Right ventricle myocardium inferior (tissue), 1 donor: Measurements from ENCODE around the gene MFGE8. TPM values are rescaled to one million over a fixed set of nuclear protein-coding genes. Genes with fewer than 3 reads are reported as not detected.
"Not testable (repeated sequence)": the region's sequence is repeated elsewhere in the genome, so short reads cannot be mapped to it uniquely, and the experiment has no call there.

ENCODE experiments used
- ATAC-seq: fragments of 200-7000 bp; cut with Tn5 transposase; one replicate; pipeline ENCODE4 v1.9.1; 2020; ENCODE audit warnings: mild to moderate bottlenecking, moderate library complexity
- DNase-seq: peaks from one replicate; pipeline ENCODE4 v3.0.0; 2021; ENCODE audit errors: missing footprints
- intact Hi-C: fragments of 100-400 bp; cut with DNase I; formaldehyde crosslinking; loops from one replicate; pipeline ENCODE4 v1.11.0; 2022
- total RNA-seq: library from RNA; stranded (reverse); fragmentation: NEBNext Ultra II Directional; extraction: Animal tissue kit (Norgen Biotek cat#: 25700); gene quantifications from one replicate; pipeline ENCODE4 v1.2.1, GENCODE V29; 2021
- donor health status: DM: no; HTN: yes; CAD: no; lungs with severe emphysema.

Gene MFGE8
- total RNA-seq, 1 donor from 2014 or later: 321 TPM

GRCh38 chr15:88925648-88926047 is 12.5 kb upstream of the MFGE8 start:
- DNase-seq, ATAC-seq, intact Hi-C loops: not testable (repeated sequence)

GRCh38 chr15:88920892-88921435 is 7.8 kb upstream of the MFGE8 start:
- DNase-seq, ATAC-seq, intact Hi-C loops: not testable (repeated sequence)

- ATAC-seq: no peak
- intact Hi-C loops: no loop called here
- DNase-seq: no peak
Observed at GRCh38 chr15:88920186-88920891, 7.2 kb upstream of the MFGE8 start.

- intact Hi-C loops: no loop called here
- ATAC-seq: peak; percentile 59
- peak; percentile 70 for DNase-seq
Observed at GRCh38 chr15:88918738-88919137, 5.6 kb upstream of the MFGE8 start.

- DNase-seq (no peak), ATAC-seq (no peak)
- intact Hi-C loops: no loop called here
Observed at GRCh38 chr15:88917760-88918159, 4.6 kb upstream of the MFGE8 start.

- no peak for ATAC-seq
- DNase-seq: no peak
- intact Hi-C loops: no loop called here
Observed at GRCh38 chr15:88915354-88915753, 2.2 kb upstream of the MFGE8 start.

- intact Hi-C loops: loop anchor here (2.0 kb wide), 2 partner anchors 19 to 103 kb away; no protein-coding TSS in a partner anchor
- DNase-seq: no peak
- ATAC-seq: no peak
Observed at GRCh38 chr15:88913850-88914169, 631 bp upstream of the MFGE8 start.

GRCh38 chr15:88912500-88912921 is 668 bp downstream of the MFGE8 start:
- intact Hi-C loops: loop anchor here (2.0 kb wide), 2 partner anchors 20 to 104 kb away; no protein-coding TSS in a partner anchor

GRCh38 chr15:88911766-88912118 is 1.4 kb downstream of the MFGE8 start:
- intact Hi-C loops: loop anchor here (2.0 kb wide), 2 partner anchors 21 to 105 kb away; no protein-coding TSS in a partner anchor
- DNase-seq: no peak
- ATAC-seq: peak; percentile 35

More at GRCh38 chr15:88912500-88912921, 668 bp downstream of the MFGE8 start:
- ATAC-seq (peak; percentile 37), DNase-seq (no peak)

GRCh38 chr15:88909956-88910831 is 3.0 kb downstream of the MFGE8 start:
- intact Hi-C loops: no loop called here
- DNase-seq: no peak
- peak; percentile 38 for ATAC-seq

GRCh38 chr15:88908697-88909621 is 4.2 kb downstream of the MFGE8 start:
- DNase-seq (no peak), ATAC-seq (no peak)
- intact Hi-C loops: no loop called here

GRCh38 chr15:88908123-88908522 is 5.1 kb downstream of the MFGE8 start:
- DNase-seq (no peak), ATAC-seq (no peak)
- intact Hi-C loops: no loop called here

GRCh38 chr15:88907111-88907510 is 6.1 kb downstream of the MFGE8 start:
- no peak for ATAC-seq
- intact Hi-C loops: no loop called here
- no peak for DNase-seq

GRCh38 chr15:88906551-88906950 is 6.6 kb downstream of the MFGE8 start:
- intact Hi-C loops: no loop called here
- no peak for DNase-seq
- no peak for ATAC-seq

GRCh38 chr15:88906130-88906529 is 7.0 kb downstream of the MFGE8 start:
- DNase-seq: no peak
- intact Hi-C loops: no loop called here
- no peak for ATAC-seq

- DNase-seq (no peak), ATAC-seq (no peak)
- intact Hi-C loops: loop anchor here (2.0 kb wide), 2 partner anchors 111 to 151 kb away; no protein-coding TSS in a partner anchor
Observed at GRCh38 chr15:88905576-88905975, 7.6 kb downstream of the MFGE8 start.

GRCh38 chr15:88904624-88905327 is 8.4 kb downstream of the MFGE8 start:
- ATAC-seq (peak; percentile 81), DNase-seq (peak; percentile 86)
- intact Hi-C loops: loop anchor here (1.0 to 2.0 kb wide), 3 partner anchors 100 to 152 kb away; no protein-coding TSS in a partner anchor

GRCh38 chr15:88904257-88904623 is 8.9 kb downstream of the MFGE8 start:
- intact Hi-C loops: loop anchor here (1.0 to 2.0 kb wide), 3 partner anchors 100 to 153 kb away; no protein-coding TSS in a partner anchor
- no peak for DNase-seq
- no peak for ATAC-seq
